Lower leg skin (tissue), 4 donors: ENCODE data around the gene KCNE3. TPM values are rescaled to one million over a fixed set of nuclear protein-coding genes. Genes with fewer than 3 reads are reported as not detected.

ENCODE experiments used
- DNase-seq, 2 donors: peaks; one replicate each; pipeline ENCODE4 v3.0.0-alpha.2; 2019; ENCODE audit warnings: low spot score in 2 of 2
- H3K4me3 ChIP-seq: fragments of 200-600 bp; sonication (generic); 2 replicates; pipeline ENCODE4 v1.5.1; 2017; ENCODE audit warnings: mild to moderate bottlenecking, low read depth; ENCODE audit not compliant: poor library complexity, severe bottlenecking
- CTCF ChIP-seq, 3 donors: fragments of 450-650 bp; IDR thresholded peaks; one replicate each; pipeline ENCODE4 v1.5.1; 2016; ENCODE audit warnings: antibody characterized with exemption in 3 of 3, mild to moderate bottlenecking in 3 of 3, moderate library complexity in 2 of 3
- POLR2A ChIP-seq, 2 donors: fragments of 450-650 bp; IDR thresholded peaks; one replicate each; pipeline ENCODE4 v1.6.1; 2016 to 2017; ENCODE audit warnings: antibody characterized with exemption in 2 of 2, mild to moderate bottlenecking in 1 of 2, moderate library complexity in 1 of 2
- WGBS, 2 donors: methylation state at CpG; one replicate each; pipeline ENCODE4 v1.1.5; 2018; 5-methylcytosine and 5-hydroxymethylcytosine counted together
- intact Hi-C: fragments of 100-400 bp; cut with DNase I; formaldehyde crosslinking; loops from one replicate; pipeline ENCODE4 v1.15.0; 2023; ENCODE audit warnings: low total_unique reads
- total RNA-seq, 4 donors: library from RNA; depleted of rRNA; stranded (reverse); fragments of >200 nt; gene quantifications; one replicate each; pipeline ENCODE4 v1.1.0, GENCODE V29; 2016

The KCNE3 gene
- total RNA-seq, 4 donors from 2014 or later = 0.08 to 2.0 (median 1.9) TPM; not detected in 1

- WGBS, 2 donors = 27 to 36% methylated on average over 1 of the region's 1 CpG
Measured at GRCh38 chr11:74474316-74474715, 7.0 kb upstream of the KCNE3 start.

GRCh38 chr11:74473382-74474173 lies 6.2 kb upstream of the KCNE3 start:
- WGBS, 2 donors = 67 to 69% methylated on average over 10 of the region's 10 CpGs
- TF ChIP-seq POLR2A (IDR thresholded peaks at IDR 0.05) (no peak), CTCF (IDR thresholded peaks at IDR 0.05) (no peak)
- DNase-seq = peak in 1 of 2 donors; percentile 66
- intact Hi-C loops = no loop called here
- H3K4me3 ChIP-seq = no peak overlapping the region

More at GRCh38 chr11:74474316-74474715, 7.0 kb upstream of the KCNE3 start:
- TF ChIP-seq CTCF (IDR thresholded peaks at IDR 0.05) = no peak
- TF ChIP-seq POLR2A (IDR thresholded peaks at IDR 0.05) = no peak
- peak in 1 of 2 donors; percentile 48 for DNase-seq
- intact Hi-C loops = no loop called here
- no peak overlapping the region for H3K4me3 ChIP-seq

- 79 to 80% methylated on average over 5 of the region's 5 CpGs for WGBS, 2 donors
- peak in 1 of 2 donors; percentile 12 for DNase-seq
- TF ChIP-seq CTCF (IDR thresholded peaks at IDR 0.05) (no peak), POLR2A (IDR thresholded peaks at IDR 0.05) (no peak)
- intact Hi-C loops = no loop called here
- H3K4me3 ChIP-seq = no peak overlapping the region
Measured at GRCh38 chr11:74471668-74472429, 4.5 kb upstream of the KCNE3 start.

- peak in 1 of 2 donors; percentile 17 for DNase-seq
- 89 to 97% methylated on average over 1 of the region's 1 CpG for WGBS, 2 donors
- TF ChIP-seq CTCF (IDR thresholded peaks at IDR 0.05) (no peak), POLR2A (IDR thresholded peaks at IDR 0.05) (no peak)
- intact Hi-C loops = no loop called here
- no peak overlapping the region for H3K4me3 ChIP-seq
Measured at GRCh38 chr11:74471037-74471436, 3.7 kb upstream of the KCNE3 start.

- no peak overlapping the region for H3K4me3 ChIP-seq
- peak in 1 of 2 donors; percentile 34 for DNase-seq
- TF ChIP-seq CTCF (IDR thresholded peaks at IDR 0.05) (no peak), POLR2A (IDR thresholded peaks at IDR 0.05) (no peak)
- intact Hi-C loops = no loop called here
- 44 to 62% methylated on average over 2 of the region's 2 CpGs for WGBS, 2 donors
Measured at GRCh38 chr11:74470526-74470925, 3.2 kb upstream of the KCNE3 start.
